WI38 (cell line): Measurements from ENCODE around the gene MYH7.
"Not testable (repeated sequence)": the region's sequence is repeated elsewhere in the genome, so short reads cannot be mapped to it uniquely, and the experiment has no call there.

Experiments used
- H3K4me3 ChIP-seq: 2 replicates; pipeline ENCODE4 v1.5.1; 2011; ENCODE audit warnings: low read depth, mild to moderate bottlenecking, control low read depth, low read length
- TF ChIP-seq, protein P1 (sequence below): IDR thresholded peaks from 2 replicates; pipeline ENCODE4 v1.5.1; 2012; ENCODE audit warnings: low read depth, mild to moderate bottlenecking, control low read depth, low read length

MYH7 gene

GRCh38 chr14:23430016-23430722, 5.3 kb downstream of the MYH7 start:
- TF ChIP-seq, protein P1, sequence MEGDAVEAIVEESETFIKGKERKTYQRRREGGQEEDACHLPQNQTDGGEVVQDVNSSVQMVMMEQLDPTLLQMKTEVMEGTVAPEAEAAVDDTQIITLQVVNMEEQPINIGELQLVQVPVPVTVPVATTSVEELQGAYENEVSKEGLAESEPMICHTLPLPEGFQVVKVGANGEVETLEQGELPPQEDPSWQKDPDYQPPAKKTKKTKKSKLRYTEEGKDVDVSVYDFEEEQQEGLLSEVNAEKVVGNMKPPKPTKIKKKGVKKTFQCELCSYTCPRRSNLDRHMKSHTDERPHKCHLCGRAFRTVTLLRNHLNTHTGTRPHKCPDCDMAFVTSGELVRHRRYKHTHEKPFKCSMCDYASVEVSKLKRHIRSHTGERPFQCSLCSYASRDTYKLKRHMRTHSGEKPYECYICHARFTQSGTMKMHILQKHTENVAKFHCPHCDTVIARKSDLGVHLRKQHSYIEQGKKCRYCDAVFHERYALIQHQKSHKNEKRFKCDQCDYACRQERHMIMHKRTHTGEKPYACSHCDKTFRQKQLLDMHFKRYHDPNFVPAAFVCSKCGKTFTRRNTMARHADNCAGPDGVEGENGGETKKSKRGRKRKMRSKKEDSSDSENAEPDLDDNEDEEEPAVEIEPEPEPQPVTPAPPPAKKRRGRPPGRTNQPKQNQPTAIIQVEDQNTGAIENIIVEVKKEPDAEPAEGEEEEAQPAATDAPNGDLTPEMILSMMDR, result no peak
- H3K4me3 ChIP-seq, result no peak overlapping the region

DNA sequence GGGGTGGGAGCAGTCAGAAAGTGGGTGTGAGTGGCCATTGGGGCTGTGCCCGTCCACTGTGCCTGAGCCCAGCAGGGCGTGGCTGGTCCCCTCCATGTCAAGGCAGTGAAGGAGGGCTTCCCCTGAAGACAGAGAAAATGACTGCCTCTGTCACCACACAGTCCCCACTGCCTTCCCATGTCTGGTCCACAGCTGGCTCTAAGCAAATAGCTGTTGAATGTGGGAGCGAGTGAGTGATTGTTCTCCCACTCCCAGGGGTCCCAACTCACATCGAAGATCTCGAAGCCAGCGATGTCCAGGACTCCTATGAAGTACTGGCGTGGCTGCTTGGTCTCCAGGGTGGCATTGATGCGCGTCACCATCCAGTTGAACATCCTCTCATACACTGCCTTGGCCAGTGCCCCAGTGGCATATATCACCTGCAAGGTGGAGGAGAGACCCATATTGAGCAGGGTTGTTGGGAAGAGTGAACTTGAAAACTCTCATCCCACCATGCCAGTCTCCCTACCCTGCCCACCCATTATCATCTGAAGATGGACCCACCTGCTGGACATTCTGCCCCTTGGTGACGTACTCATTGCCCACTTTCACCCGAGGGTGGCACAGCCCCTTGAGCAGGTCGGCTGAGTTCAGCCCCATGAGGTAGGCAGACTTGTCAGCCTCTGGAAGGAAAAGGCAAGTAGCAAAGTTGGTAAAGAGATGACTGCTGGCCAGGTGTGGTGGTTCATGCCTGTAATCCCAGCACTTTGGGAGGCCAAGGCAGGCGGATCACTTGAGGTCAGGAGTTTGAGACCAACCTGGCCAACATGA, 6.6 kb downstream of the MYH7 start:
- no peak overlapping the region for H3K4me3 ChIP-seq
- TF ChIP-seq, protein P1, result no peak

DNA sequence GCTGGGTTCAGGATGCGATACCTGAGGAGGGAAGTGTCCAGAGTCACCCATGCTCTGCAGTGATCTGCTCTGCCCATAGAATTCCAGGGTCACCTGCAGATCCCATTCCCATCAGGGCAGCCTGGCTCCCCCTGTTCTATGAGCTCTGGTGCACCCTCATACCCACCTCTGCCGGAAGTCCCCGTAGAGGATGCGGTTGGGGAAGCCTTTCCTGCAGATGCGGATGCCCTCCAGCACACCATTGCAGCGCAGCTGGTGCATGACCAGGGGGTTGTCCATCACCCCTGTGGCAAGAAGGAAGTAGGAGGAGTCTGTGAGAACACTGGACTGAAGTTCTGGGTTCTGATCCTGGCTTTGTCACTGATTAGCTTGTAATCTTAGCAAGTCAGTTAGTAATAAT, 9.7 kb downstream of the MYH7 start:
- H3K4me3 ChIP-seq, result not testable (repeated sequence)

GRCh38 chr14:23425169-23425568, 10.3 kb downstream of the MYH7 start:
- TF ChIP-seq, protein P1, result no peak
- H3K4me3 ChIP-seq, result no peak overlapping the region

- H3K4me3 ChIP-seq, result no peak overlapping the region
- TF ChIP-seq, protein P1, result no peak
Observed at GRCh38 chr14:23423657-23424056, 11.8 kb downstream of the MYH7 start.

DNA sequence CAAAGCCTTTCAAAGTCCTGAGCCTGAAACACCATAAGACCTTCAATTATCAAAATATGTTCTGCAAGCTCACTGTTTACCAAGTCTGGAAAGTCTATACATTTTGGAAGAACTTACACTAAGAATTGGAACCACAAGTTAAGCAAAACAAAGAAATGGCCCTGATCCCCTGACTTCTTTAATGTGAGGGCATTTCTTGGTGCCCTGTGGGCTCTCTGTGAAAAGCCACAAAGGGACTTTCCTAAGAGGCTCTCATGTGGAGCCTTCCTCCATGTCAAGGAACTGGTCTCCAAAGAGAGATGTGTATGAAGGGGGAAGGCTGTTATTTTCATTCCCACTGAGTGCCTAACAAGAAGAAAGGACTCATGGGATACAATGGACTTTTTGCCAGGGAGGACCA, 13.9 kb downstream of the MYH7 start:
- no peak overlapping the region for H3K4me3 ChIP-seq

DNA sequence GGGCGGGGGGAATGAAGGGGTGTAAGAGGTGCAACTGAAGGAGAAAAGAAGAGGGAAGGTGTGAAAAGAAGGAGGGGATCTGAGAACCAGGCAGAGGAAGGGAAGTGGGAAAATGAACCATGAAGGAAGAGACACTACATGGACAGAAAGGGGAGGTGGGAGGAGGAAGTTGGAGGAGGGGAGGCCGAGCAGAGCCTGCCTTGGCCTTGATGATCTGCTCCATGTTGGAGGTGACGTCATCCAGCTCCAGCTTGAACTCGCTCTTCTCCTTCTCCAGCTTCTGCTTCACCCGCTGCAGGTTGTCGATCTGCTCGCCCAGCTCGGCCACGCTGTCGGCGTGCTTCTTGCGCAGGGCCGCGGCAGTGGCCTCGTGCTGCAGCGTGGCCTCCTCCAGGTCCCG, 15.8 kb downstream of the MYH7 start:
- H3K4me3 ChIP-seq, result not testable (repeated sequence)

More for the DNA sequence above, 13.9 kb downstream of the MYH7 start:
- TF ChIP-seq, protein P1, result no peak

- H3K4me3 ChIP-seq, result no peak overlapping the region
- TF ChIP-seq, protein P1, result no peak
Observed at GRCh38 chr14:23418021-23418420, 17.4 kb downstream of the MYH7 start.

DNA sequence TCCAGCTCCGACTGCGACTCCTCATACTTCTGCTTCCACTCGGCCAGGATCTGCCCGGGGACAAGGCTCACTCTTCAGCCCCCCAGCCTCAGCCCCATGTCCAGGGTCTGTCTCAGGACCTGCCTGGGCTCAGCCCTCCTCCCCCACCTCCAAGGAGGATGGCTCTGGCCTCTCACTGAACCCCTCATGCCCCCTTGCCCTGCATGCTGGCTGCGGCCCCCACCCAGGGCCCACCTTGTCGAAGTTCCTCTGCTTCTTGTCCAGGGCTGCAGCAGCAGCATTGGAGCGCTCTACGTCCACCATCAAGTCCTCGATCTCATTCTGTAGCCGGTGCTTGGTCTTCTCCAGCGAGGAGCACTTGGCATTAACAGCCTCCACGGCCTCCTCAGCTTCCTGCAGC, 18.2 kb downstream of the MYH7 start:
- not testable (repeated sequence) for H3K4me3 ChIP-seq
